ENCODE data around the gene ORMDL1.
"Not testable (repeated sequence)": the region's sequence is repeated elsewhere in the genome, so short reads cannot be mapped to it uniquely, and the experiment has no call there.

Gene ORMDL1

DNA sequence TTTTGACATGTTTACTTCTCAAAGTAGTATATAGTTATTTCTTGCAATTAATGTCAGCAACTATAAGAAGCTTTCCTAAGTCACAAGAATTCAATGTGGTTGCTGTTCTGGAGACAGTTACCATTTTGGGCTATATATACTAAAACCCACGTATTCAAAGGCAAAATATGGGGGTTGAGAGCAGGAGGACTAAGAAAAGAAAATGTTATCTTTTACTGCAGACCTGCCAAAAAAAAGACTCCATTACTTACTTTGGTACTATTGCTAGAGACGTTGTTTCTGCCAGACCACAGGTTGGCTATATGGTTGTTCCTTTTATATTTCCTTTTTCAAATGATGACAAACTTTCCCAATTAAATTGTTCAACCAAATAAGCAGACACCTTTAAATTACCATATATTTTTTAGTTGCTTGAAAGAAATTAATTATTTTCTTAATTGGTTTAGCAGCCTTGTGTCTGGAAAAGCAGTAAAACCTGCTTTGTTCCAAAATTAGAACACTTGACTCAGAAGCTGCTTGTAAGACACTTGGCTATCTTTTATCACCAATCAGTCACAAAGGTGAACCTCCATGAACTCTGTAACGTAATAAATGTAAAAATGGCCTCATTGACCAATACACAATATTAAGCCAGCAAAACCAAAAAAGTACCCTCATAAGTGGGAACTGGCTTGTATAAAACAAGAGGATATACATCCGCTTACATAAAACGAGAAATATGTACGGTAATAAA is 13.4 kb downstream of the ORMDL1 start:
- DNase-seq = no peak

DNA sequence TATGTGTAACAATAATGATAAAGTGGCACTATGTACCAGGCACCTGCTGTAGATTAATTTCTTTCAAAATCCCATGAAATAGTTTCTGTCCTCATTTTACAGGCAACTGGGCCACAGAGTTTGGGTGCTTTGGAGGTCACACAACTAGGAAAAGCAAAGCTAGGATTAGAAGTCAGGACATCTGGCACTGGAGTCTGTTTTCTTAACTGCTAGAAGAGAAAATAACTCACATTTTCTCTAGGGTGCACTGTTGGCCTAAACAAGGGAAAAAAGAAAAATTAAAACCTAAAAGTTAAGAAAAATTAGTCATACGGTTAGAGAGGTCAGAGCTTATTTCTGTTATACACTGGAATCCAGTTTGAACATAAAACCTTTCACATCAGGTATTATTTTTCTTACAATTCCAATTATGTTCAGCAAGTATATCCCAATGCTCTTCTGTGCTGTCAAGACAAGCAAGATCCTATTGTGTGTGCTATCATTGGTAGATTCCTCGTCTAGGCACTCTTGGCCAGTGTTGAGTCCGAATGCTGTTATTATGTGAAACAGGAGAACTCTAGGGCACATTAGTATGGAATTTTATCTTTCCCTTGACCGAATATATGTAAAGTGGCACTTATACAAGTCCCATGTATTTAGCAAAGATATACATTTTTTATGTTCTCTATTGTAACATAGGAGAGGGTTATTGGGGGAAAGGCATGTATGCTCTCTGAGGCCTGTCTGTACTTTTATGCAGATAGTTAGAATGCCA is 20.1 kb downstream of the ORMDL1 start:
- DNase-seq = no peak

DNA sequence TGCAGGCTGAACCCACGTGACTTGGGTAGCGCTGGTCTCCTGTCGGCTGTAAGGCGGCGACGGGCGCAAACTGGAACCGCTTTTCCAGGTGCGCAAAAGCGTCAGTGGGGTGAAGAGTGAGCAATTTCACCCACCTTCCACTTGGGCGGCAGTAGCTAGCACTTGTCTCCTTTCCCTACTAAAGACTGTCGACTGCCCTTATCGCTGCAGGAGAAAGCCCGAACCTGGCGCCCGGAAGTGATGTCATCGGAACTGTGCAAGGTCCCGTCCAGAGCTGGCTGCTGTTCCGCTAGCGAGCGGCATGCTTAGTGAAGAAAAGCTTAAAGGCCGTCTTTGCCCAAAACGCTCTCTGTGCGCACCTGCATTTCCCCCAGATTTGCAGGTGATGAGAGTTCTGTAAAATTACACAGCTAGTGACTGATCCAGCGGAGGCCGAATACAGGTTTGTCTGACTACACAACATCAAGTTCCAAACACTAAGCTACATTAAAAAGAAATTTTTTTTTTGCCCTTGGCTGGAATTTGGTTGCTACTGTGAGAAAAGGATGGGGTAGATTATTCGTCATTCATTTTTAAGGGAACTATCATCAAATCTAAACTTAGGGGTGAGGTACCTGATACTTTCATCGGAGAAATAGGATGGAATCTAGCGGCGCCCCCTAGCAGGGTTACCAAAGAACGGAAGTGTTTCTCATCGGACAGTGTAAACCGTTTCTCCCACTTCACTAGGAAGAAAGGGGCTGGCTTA is 21.4 kb downstream of the ORMDL1 start, which contains the start of gene OSGEPL1:
TSS of gene OSGEPL1 (minus strand) at position 242 of the 748 bp plus-strand sequence. CDS start 1,152 bp downstream, outside the sequence.
- peak; percentile 91 for DNase-seq

DNA sequence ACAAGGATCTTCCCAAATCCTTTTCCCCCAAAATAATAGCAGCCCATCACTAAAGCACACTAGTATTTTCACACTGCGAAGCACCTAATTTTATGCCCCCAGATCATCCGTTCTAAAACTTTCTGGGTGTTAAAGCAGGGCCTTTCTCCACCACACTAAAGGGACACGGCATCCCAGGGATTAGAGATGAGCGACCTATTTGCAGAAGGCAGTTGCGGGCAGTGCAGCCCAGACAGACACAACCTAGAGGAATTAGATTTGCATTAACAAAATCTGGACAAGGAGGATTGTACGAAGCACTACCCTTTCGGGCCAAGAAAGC is 21.9 kb downstream of the ORMDL1 start:
- DNase-seq = no peak

DNA sequence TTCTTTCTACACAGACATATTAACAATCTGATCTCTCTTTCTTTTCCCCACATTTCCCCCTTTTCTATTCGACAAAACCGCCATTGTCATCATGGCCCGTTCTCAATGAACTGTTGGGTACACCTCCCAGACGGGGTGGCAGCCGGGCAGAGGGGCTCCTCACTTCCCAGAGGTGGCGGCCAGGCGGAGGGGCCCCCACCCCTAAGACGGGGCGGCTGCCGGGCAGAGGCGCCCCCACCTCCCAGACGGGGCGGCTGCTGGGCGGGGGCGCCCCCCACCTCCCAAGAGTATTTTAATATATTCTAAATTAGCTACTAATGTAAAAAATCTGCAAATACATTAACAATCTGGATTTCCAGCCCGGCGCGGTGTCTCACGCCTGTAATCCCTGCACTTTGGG is 24.0 kb downstream of the ORMDL1 start:
- not testable (repeated sequence) for DNase-seq

DNA sequence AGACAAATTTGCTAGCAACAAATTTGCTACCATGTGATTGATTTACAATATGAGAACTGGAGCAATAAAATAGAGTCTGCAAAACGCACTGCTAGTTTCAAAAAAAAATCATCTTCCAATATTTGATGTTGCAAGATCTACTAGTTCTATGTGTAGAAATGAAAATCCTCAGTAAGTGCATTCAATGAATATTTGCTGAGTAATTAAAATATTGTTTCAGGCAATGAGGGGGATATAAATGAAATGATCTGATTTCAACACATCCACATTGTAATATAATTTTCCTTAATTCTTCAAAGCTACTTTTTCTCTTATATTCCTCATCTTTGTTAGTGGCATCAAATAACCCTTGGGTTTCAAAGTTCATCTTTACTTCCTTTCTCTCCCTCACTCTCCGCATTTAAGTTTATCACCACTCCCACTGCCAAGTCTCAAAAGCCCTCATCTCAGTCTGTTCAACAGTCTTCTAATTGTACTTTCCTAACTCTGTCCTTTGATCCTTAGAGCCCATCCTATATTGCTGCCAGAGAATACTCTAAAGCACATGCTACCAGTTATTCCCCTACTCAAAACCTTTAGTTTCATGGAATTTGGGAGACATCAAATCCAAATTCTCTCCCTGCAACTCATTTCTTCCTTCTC is 27.7 kb downstream of the ORMDL1 start:
- DNase-seq = no peak

DNA sequence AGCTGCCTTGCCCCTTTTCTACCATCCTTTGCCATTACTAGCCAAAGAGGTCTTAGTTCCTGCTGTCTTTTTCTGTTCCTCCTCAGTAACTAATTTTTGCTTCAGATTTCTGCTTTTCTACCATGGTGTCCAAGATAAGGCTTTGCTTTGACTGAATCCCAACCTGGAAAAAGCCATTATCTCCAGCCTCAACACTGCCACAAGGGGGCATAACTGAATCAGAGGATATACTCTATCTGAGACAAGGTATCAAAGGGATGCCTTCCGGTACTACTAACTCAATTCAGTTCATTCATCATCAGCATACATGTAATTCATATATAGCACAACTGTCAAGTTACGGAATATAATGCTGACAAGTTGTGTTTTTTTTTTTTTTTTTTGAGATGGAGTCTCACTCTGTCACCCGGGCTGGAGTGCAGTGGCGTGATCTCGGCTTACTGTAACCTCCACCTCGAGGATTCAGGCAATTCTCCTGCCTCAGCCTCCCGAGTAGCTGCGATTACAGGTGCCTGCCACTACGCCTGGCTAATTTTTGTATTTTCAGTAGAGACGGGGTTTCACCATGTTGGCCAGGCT is 33.0 kb downstream of the ORMDL1 start:
- DNase-seq = no peak

DNA sequence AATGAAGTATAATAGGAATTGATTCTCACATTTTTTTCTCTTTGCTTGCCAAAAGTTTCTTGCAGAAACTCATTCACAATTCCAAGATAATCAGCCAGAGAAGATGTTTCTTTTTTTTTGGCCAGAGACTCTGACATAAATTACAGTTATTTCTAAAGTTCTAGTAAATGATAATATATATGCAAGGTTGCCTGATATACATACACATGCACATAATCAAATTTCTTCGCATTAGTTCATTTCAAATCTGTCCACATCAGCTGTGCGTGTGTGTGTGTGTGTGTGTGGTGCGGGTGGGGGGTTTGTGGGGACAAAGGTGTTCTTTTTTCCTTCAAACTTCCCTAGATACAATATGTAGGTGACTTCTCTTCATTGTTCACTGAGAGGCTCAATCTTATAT is 54.7 kb downstream of the ORMDL1 start:
- DNase-seq = no peak

DNA sequence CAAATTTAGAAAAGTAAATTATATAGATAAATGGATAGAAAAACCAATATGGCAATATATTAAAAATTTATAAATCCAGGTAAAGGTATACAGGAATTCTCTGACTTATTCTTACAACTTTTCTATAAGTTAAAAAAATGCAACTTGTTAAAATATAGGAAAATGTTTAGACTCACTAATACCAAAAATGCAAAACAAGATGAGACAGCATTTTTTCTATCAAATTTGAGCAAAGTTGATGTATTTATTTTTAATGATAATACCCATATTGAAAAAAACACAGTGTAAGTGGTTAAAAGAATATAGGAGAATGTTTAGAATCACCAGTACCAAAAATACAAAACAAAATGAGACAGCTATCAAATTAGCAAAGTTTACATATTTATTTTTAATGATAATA is 57.3 kb downstream of the ORMDL1 start:
- no peak for DNase-seq

DNA sequence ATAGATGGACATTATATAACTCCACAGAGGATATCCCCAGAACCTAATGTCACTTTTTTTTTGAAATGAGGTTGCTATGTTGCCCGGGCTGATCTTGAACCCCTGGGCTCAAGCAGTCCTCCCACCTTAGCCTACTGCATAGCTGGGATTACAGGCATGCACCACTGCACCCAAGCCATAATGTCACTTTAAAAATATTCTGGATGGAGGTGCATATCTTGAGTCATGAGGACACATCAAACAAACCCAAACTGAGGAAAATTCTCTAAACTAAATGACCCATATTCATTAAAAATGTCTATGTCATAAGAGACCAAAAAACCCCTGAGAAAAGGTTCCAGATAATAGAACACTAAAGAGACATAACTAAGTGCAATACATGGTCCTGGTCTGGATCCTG is 57.9 kb downstream of the ORMDL1 start:
- DNase-seq = no peak

DNA sequence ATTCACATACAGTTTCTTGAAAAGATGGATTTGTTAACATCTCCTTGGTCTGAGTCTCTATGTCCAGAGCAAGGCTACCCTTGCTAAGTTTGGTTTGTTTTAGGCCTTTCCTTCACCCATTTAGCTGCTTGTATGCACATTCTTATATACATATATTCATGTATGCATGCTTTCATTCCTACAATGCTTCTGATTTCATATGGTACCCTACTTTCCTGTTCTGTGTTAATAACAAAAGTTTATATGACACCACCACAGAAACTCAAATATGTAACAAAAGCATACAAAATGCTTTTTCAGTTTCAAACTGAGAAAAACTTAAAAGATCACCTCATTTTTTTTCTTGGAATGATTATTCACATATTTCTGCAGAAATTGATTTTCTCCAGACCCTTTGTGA is 60.9 kb downstream of the ORMDL1 start:
- DNase-seq = no peak

Measured in NCI-H2029 treated with DMSO at 0.1 percent for 48 hours (cell line).